Ammon's horn (tissue), 1 donor: ENCODE measurements around the gene TSC22D1.

Source experiments
- DNase-seq: peaks from one replicate; pipeline ENCODE4 v3.0.0-alpha.2; 2016; ENCODE audit warnings: low spot score

The TSC22D1 gene

DNA sequence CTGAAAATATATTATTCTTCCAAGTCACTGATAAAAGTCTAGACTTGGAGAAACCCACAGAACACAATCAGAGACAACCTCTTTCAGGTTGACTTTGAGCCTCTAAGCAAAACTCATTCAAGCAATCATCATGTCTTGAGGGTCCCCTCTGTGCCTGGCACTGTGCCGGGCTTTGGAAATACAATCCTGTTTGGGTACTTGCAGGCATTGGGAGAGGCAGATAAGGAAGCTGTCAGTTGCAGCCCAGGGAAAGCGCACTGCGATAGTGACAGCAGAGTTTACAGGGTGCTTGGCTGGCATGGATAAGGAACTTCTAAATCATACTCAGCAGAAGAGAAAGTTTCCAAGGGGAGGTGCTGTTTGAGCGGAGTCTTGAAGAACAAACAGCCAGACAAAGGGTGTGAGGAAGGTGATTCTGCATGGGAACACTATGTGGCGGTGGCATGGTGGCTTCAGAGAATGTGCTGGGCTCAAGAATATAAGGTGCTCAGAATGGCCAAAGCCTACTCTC lies 193.4 kb downstream of the TSC22D1 start:
- no peak for DNase-seq
